OCI-LY3 (cell line): ENCODE data around the gene GULP1.

ENCODE experiments used
- H2AFZ ChIP-seq: fragments of 200-600, 300-600 bp; shearing (Covaris generic); 2 replicates; pipeline ENCODE4 v1.6.0; 2014; ENCODE audit warnings: antibody characterized with exemption, low read depth, low read length
- H3K27ac ChIP-seq: fragments of 200-600, 300-600 bp; sonication (generic); 2 replicates; pipeline ENCODE4 v1.5.1; 2014; ENCODE audit warnings: mild to moderate bottlenecking, low read length, moderate library complexity, mixed read lengths
- H3K27me3 ChIP-seq: fragments of 200-600, 300-600 bp; sonication (generic); 2 replicates; pipeline ENCODE4 v1.6.1; 2014; ENCODE audit warnings: low read depth, low read length, mixed read lengths
- H3K36me3 ChIP-seq: fragments of 200-600, 300-600 bp; sonication (generic); replicated peaks from 2 replicates; pipeline ENCODE3; 2014; ENCODE audit warnings: low read depth, low read length, mixed read lengths
- H3K4me1 ChIP-seq: fragments of 300-600, 200-600 bp; sonication (generic); 2 replicates; pipeline ENCODE4 v1.6.1; 2014; ENCODE audit warnings: low read length, mixed read lengths
- H3K4me2 ChIP-seq: fragments of 200-600, 300-600 bp; sonication (generic); 2 replicates; pipeline ENCODE4 v1.6.1; 2014; ENCODE audit warnings: low read length, mixed read lengths
- H3K4me3 ChIP-seq: fragments of 300-600, 200-600 bp; sonication (generic); 2 replicates; pipeline ENCODE4 v1.5.1; 2014; ENCODE audit warnings: antibody characterized with exemption, mild to moderate bottlenecking, low read length, moderate library complexity
- H3K79me2 ChIP-seq: fragments of 300-600, 200-600 bp; shearing (Covaris generic); 2 replicates; pipeline ENCODE4 v1.6.1; 2014; ENCODE audit warnings: mild to moderate bottlenecking, low read length, mixed read lengths
- H3K9ac ChIP-seq: fragments of 300-600, 200-600 bp; shearing (Covaris generic); 2 replicates; pipeline ENCODE4 v1.6.0; 2014; ENCODE audit warnings: mild to moderate bottlenecking, low read length, moderate library complexity
- H3K9me3 ChIP-seq: fragments of 200-600, 300-600 bp; shearing (Covaris generic); 2 replicates; pipeline ENCODE4 v1.6.1; 2014; ENCODE audit warnings: low read length, mixed read lengths; ENCODE audit not compliant: insufficient read depth
- H4K20me1 ChIP-seq: fragments of 200-600, 300-600 bp; sonication (generic); 2 replicates; pipeline ENCODE4 v1.6.1; 2016; ENCODE audit warnings: low read length, mixed read lengths; ENCODE audit not compliant: insufficient read depth
- EZH2phosphoT487 ChIP-seq: fragments of 200-600 bp; shearing (Covaris generic); IDR thresholded peaks from 2 replicates; pipeline ENCODE4 v1.6.1; 2018; ENCODE audit warnings: antibody characterized with exemption, mixed run types, low read depth
- TF ChIP-seq, protein P1 (sequence below): fragments of 200-600, 300-600 bp; sonication (generic); IDR thresholded peaks from 2 replicates; pipeline ENCODE4 v1.5.1; 2014; ENCODE audit warnings: antibody characterized with exemption, low read length, low read depth

The GULP1 gene

GRCh38 chr2:188395903-188396689 lies 104.4 kb downstream of the GULP1 start:
- Histone ChIP-seq H3K9ac (no peak overlapping the region), H3K36me3 (no peaks in the 10 kb centered on the region), H4K20me1 (no peaks in the 10 kb centered on the region), H3K4me1 (no peaks in the 10 kb centered on the region), H3K27me3 (no peaks in the 10 kb centered on the region), H3K4me3 (no peak overlapping the region), H3K4me2 (no peak overlapping the region), H3K9me3 (no peaks in the 10 kb centered on the region), H2AFZ (no peak overlapping the region), H3K27ac (no peak overlapping the region), H3K79me2 (no peaks in the 10 kb centered on the region)
- TF ChIP-seq, protein P1, sequence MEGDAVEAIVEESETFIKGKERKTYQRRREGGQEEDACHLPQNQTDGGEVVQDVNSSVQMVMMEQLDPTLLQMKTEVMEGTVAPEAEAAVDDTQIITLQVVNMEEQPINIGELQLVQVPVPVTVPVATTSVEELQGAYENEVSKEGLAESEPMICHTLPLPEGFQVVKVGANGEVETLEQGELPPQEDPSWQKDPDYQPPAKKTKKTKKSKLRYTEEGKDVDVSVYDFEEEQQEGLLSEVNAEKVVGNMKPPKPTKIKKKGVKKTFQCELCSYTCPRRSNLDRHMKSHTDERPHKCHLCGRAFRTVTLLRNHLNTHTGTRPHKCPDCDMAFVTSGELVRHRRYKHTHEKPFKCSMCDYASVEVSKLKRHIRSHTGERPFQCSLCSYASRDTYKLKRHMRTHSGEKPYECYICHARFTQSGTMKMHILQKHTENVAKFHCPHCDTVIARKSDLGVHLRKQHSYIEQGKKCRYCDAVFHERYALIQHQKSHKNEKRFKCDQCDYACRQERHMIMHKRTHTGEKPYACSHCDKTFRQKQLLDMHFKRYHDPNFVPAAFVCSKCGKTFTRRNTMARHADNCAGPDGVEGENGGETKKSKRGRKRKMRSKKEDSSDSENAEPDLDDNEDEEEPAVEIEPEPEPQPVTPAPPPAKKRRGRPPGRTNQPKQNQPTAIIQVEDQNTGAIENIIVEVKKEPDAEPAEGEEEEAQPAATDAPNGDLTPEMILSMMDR: peak; percentile 22
- TF ChIP-seq EZH2phosphoT487: no peak

- Histone ChIP-seq H3K4me3 (no peak overlapping the region), H3K4me1 (no peaks in the 10 kb centered on the region)
Observed at GRCh38 chr2:188399159-188399558, 107.5 kb downstream of the GULP1 start.

GRCh38 chr2:188403676-188404075 lies 112.0 kb downstream of the GULP1 start:
- H3K4me2 ChIP-seq: no peak overlapping the region
- no peak overlapping the region for H2AFZ ChIP-seq
- TF ChIP-seq, protein P1: no peak
- TF ChIP-seq EZH2phosphoT487: no peak
- no peaks in the 10 kb centered on the region for H3K4me1 ChIP-seq
- H3K4me3 ChIP-seq: no peak overlapping the region
- no peaks in the 10 kb centered on the region for H4K20me1 ChIP-seq
- no peaks in the 10 kb centered on the region for H3K27me3 ChIP-seq
- peaks cover 4% of the 10 kb centered on the region for H3K36me3 ChIP-seq
- no peak overlapping the region for H3K27ac ChIP-seq
- no peaks in the 10 kb centered on the region for H3K79me2 ChIP-seq
- no peak overlapping the region for H3K9ac ChIP-seq
- peaks cover 16% of the 10 kb centered on the region for H3K9me3 ChIP-seq

More at GRCh38 chr2:188399159-188399558, 107.5 kb downstream of the GULP1 start:
- Histone ChIP-seq H3K27ac (no peak overlapping the region), H3K79me2 (no peaks in the 10 kb centered on the region), H3K27me3 (no peaks in the 10 kb centered on the region), H2AFZ (peak overlapping the region; percentile 64), H3K9me3 (no peaks in the 10 kb centered on the region), H3K36me3 (no peaks in the 10 kb centered on the region), H3K9ac (no peak overlapping the region), H3K4me2 (no peak overlapping the region), H4K20me1 (no peaks in the 10 kb centered on the region)
- TF ChIP-seq, protein P1: no peak

- Histone ChIP-seq H3K36me3 (peaks cover 4% of the 10 kb centered on the region), H2AFZ (no peak overlapping the region), H3K4me2 (no peak overlapping the region), H3K79me2 (no peaks in the 10 kb centered on the region), H4K20me1 (no peaks in the 10 kb centered on the region), H3K27me3 (no peaks in the 10 kb centered on the region), H3K4me3 (no peak overlapping the region), H3K9ac (no peak overlapping the region), H3K4me1 (no peaks in the 10 kb centered on the region), H3K9me3 (peaks cover 16% of the 10 kb centered on the region), H3K27ac (no peak overlapping the region)
- TF ChIP-seq, protein P1: no peak
- TF ChIP-seq EZH2phosphoT487: no peak
Observed at GRCh38 chr2:188404341-188405004, 112.8 kb downstream of the GULP1 start.
